ENCODE results near the gene HMGN3. TPM values are rescaled to one million over a fixed set of nuclear protein-coding genes. Genes with fewer than 3 reads are reported as not detected.

Gene HMGN3
- total and polyA plus RNA-seq, 3 donors from 2014 or later, result 132 to 157 (median 134) TPM

DNA sequence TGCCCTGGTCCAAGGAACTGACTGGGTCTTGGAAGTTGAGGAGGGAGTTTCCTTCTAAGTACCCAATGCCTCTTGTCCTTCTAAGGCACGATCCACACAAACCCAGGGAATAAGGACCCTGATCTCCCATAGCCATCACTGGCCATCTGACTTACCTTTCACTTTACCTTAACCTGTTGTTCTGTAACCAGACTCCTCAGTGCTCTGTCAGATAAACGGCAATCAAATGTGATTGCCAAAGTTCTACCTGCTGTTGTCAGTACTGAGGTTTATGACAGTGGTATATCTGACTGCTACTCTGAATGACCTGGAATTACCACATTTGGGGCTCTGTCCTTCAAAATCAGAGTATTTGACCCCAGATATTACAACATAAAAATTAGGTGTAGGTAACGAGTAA lies 49.8 kb downstream of the HMGN3 start:
- TF ChIP-seq POLR2A (IDR thresholded peaks at IDR 0.05), result no peak
- TF ChIP-seq, protein P1, sequence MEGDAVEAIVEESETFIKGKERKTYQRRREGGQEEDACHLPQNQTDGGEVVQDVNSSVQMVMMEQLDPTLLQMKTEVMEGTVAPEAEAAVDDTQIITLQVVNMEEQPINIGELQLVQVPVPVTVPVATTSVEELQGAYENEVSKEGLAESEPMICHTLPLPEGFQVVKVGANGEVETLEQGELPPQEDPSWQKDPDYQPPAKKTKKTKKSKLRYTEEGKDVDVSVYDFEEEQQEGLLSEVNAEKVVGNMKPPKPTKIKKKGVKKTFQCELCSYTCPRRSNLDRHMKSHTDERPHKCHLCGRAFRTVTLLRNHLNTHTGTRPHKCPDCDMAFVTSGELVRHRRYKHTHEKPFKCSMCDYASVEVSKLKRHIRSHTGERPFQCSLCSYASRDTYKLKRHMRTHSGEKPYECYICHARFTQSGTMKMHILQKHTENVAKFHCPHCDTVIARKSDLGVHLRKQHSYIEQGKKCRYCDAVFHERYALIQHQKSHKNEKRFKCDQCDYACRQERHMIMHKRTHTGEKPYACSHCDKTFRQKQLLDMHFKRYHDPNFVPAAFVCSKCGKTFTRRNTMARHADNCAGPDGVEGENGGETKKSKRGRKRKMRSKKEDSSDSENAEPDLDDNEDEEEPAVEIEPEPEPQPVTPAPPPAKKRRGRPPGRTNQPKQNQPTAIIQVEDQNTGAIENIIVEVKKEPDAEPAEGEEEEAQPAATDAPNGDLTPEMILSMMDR (IDR thresholded peaks at IDR 0.05), result no peak
- 88 to 89% methylated on average over 3 of the region's 3 CpGs for WGBS, 2 donors
- H3K4me1 ChIP-seq, result no peaks in the 10 kb centered on the region
- H3K4me3 ChIP-seq, result no peak overlapping the region
- intact Hi-C loops (cut with DNase I; ENCODE audit: low total_unique reads), result no loop called here
- H3K9me3 ChIP-seq, result no peaks in the 10 kb centered on the region
- H3K27me3 ChIP-seq, result no peaks in the 10 kb centered on the region
- no peak for DNase-seq
- no peak overlapping the region for H3K27ac ChIP-seq
- no peaks in the 10 kb centered on the region for H3K36me3 ChIP-seq (ENCODE audit: low read depth, missing control alignments)

DNA sequence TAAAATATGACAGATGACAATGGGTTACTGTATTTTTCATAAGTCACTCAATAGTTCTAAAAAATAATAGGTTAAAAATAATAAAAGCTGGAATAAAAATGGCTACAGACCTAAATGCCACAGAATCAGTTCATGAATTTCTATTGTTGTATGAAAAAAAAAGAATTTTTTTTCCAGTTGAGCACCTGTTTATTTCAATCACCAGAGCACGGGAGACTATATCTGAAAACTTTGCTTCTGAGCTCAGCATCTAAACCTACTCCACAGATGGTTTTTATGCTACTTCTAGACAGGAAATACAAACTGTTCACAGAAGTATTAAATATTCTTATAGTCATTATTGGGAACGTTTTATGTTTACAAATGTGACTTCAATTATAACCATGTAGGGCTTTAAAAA lies 50.4 kb downstream of the HMGN3 start:
- no peaks in the 10 kb centered on the region for H3K27me3 ChIP-seq
- no peak overlapping the region for H3K27ac ChIP-seq
- no peaks in the 10 kb centered on the region for H3K36me3 ChIP-seq (ENCODE audit: low read depth, missing control alignments)
- H3K9me3 ChIP-seq, result no peaks in the 10 kb centered on the region
- intact Hi-C loops (cut with DNase I; ENCODE audit: low total_unique reads), result no loop called here
- TF ChIP-seq, protein P1 (IDR thresholded peaks at IDR 0.05), result no peak
- no peak for TF ChIP-seq POLR2A (IDR thresholded peaks at IDR 0.05)
- H3K4me3 ChIP-seq, result no peak overlapping the region
- DNase-seq, result no peak
- H3K4me1 ChIP-seq, result no peaks in the 10 kb centered on the region
- WGBS, 2 donors, result 62 to 68% methylated on average over 2 of the region's 2 CpGs

DNA sequence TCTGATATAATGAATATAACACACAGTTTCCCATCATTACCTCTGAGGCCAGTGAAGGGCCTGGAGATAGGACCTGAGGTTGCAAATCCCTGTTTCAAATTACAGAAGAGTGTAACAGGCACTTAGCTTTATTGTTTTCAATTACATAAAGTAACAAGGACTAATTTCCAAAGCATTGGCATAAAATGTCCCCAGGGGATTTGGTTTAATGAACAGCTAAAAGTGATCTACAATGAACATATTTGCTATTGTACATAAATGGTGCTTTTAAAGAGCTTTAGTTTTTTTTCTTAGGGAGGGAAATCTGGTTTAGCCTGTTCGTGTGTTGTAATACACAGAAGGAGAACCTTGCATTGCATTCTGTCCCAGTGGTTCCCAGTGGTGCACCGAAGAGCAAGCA lies 54.4 kb downstream of the HMGN3 start:
- H3K27ac ChIP-seq, result no peak overlapping the region
- no peak overlapping the region for H3K4me3 ChIP-seq
- intact Hi-C loops (cut with DNase I; ENCODE audit: low total_unique reads), result no loop called here
- TF ChIP-seq, protein P1 (IDR thresholded peaks at IDR 0.05), result no peak
- no peak for TF ChIP-seq POLR2A (IDR thresholded peaks at IDR 0.05)
- H3K4me1 ChIP-seq, result no peaks in the 10 kb centered on the region
- DNase-seq, result no peak
- no peaks in the 10 kb centered on the region for H3K9me3 ChIP-seq
- H3K27me3 ChIP-seq, result no peaks in the 10 kb centered on the region
- 73 to 92% methylated on average over 2 of the region's 2 CpGs for WGBS, 2 donors
- H3K36me3 ChIP-seq (ENCODE audit: low read depth, missing control alignments), result no peaks in the 10 kb centered on the region

DNA sequence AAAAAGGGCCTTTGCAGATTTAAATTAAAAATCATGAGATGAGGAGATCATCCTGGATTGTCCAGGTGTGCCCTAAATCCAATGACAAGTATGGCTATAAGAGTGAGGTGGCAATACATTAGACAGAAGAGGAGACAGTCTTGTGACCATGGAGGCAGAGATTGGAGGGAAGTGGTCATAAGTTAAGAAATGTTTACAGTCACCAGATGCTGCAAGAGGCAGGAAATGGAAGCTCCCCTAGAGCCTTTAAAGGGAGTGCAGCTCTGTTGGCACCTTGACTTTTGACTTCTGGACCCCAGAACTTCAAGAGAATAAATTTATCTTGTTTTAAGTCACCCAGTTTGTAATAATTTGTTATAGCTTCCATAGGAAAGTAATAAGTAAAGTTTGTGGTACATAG lies 61.1 kb downstream of the HMGN3 start:
- TF ChIP-seq, protein P1 (IDR thresholded peaks at IDR 0.05), result no peak
- TF ChIP-seq POLR2A (IDR thresholded peaks at IDR 0.05), result no peak
- no peaks in the 10 kb centered on the region for H3K4me1 ChIP-seq
- H3K36me3 ChIP-seq (ENCODE audit: low read depth, missing control alignments), result no peaks in the 10 kb centered on the region
- H3K27me3 ChIP-seq, result no peaks in the 10 kb centered on the region
- no peak for DNase-seq
- H3K27ac ChIP-seq, result no peak overlapping the region
- H3K4me3 ChIP-seq, result no peak overlapping the region
- no peaks in the 10 kb centered on the region for H3K9me3 ChIP-seq
- intact Hi-C loops (cut with DNase I; ENCODE audit: low total_unique reads), result no loop called here

DNA sequence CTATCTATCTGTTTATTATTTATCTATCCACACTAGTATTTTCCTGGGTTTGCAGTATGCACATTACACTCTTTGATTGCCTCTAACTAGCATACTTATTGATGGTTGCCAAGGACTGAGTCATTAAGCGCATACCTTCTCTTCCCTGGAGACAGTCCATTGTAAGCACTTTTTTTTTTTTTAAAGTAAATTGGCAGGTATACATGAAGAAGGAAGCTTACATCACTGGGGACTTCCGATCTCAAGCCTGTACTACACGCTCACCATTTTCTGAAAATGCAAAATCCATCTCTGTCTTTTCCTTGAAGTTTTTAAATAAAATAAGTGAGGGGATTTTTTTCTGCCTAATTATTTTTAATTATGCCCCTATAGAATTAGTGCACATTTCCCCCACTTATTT lies 63.5 kb downstream of the HMGN3 start:
- 64 to 77% methylated on average over 3 of the region's 3 CpGs for WGBS, 2 donors
- no peak for DNase-seq
- TF ChIP-seq, protein P1 (IDR thresholded peaks at IDR 0.05), result no peak
- no peak for TF ChIP-seq POLR2A (IDR thresholded peaks at IDR 0.05)

More for the DNA sequence above, 63.5 kb downstream of the HMGN3 start:
- no peaks in the 10 kb centered on the region for H3K36me3 ChIP-seq (ENCODE audit: low read depth, missing control alignments)
- no peaks in the 10 kb centered on the region for H3K27me3 ChIP-seq
- H3K4me3 ChIP-seq, result no peak overlapping the region
- no peaks in the 10 kb centered on the region for H3K9me3 ChIP-seq
- no peaks in the 10 kb centered on the region for H3K4me1 ChIP-seq
- intact Hi-C loops (cut with DNase I; ENCODE audit: low total_unique reads), result no loop called here
- no peak overlapping the region for H3K27ac ChIP-seq
